Measurements from ENCODE around the gene CGB8. TPM values are rescaled to one million over a fixed set of nuclear protein-coding genes. Genes with fewer than 3 reads are reported as not detected.

The CGB8 gene
- polyA plus RNA-seq, 1 donor (not counting 4 experiments of a cell fraction or from before 2014, with no cell fraction given), result not detected

- no peak for TF ChIP-seq CTCF (optimal IDR thresholded peaks at IDR 0.05 in 1 of 3, IDR thresholded peaks at IDR 0.05 in 1 of 3, conservative IDR thresholded peaks at IDR 0.05 in 1 of 3; ENCODE audit: extremely low read depth in 1 of 3, insufficient read depth in 2 of 3, low read length in 3 of 3)
- H3K36me3 ChIP-seq (ENCODE audit: control insufficient read depth in 2 of 2, extremely low read depth in 1 of 2, insufficient read depth in 2 of 2, low read length in 2 of 2), result no peaks in the 10 kb centered on the region
- FAIRE-seq, result no peak
These were observed 21.5 kb upstream of the CGB8 start for GRCh38 chr19:49070416-49070815.

GRCh38 chr19:49069026-49069425, 20.1 kb upstream of the CGB8 start:
- no peaks in the 10 kb centered on the region for H3K36me3 ChIP-seq (ENCODE audit: control insufficient read depth in 2 of 2, extremely low read depth in 1 of 2, insufficient read depth in 2 of 2, low read length in 2 of 2)
- H3K27me3 ChIP-seq (ENCODE audit: control insufficient read depth, extremely low read depth, insufficient read depth, low read length), result peaks cover 52% of the 10 kb centered on the region
- no peaks in the 10 kb centered on the region for H4K20me1 ChIP-seq (ENCODE audit: control insufficient read depth, extremely low read depth, insufficient read depth, low read length)
- no peaks in the 10 kb centered on the region for H3K9me3 ChIP-seq (ENCODE audit: control insufficient read depth, low read depth, low read length)
- H3K4me1 ChIP-seq (ENCODE audit: control insufficient read depth, extremely low read depth, insufficient read depth, low read length), result peaks cover 9% of the 10 kb centered on the region
- TF ChIP-seq CTCF (optimal IDR thresholded peaks at IDR 0.05 in 1 of 3, IDR thresholded peaks at IDR 0.05 in 1 of 3, conservative IDR thresholded peaks at IDR 0.05 in 1 of 3; ENCODE audit: extremely low read depth in 1 of 3, insufficient read depth in 2 of 3, low read length in 3 of 3) (no peak), EZH2 (IDR thresholded peaks at IDR 0.05; ENCODE audit: low read length) (no peak)
- no peak for DNase-seq (ENCODE audit: low read depth, low spot score)
- H2AFZ ChIP-seq (ENCODE audit: control insufficient read depth, low read length), result no peak overlapping the region
- FAIRE-seq, result no peak
- H3K4me3 ChIP-seq (ENCODE audit: control insufficient read depth in 2 of 3, extremely low read depth in 1 of 3, insufficient read depth in 2 of 3, low read depth in 1 of 3, low read length in 3 of 3), result no peak overlapping the region
- H3K9ac ChIP-seq (ENCODE audit: control insufficient read depth, extremely low read depth, insufficient read depth, low read length), result no peak overlapping the region
- no peak overlapping the region for H3K27ac ChIP-seq (ENCODE audit: control insufficient read depth, insufficient read depth, low read length)
- dilution Hi-C loops (cut with MboI; ENCODE audit: extremely low pct_ligation_motif_present, low sequenced_read_pairs), result no loop called here
- H3K9me1 ChIP-seq (ENCODE audit: control insufficient read depth, extremely low read depth, insufficient read depth, low read length), result no peaks in the 10 kb centered on the region
- H3K4me2 ChIP-seq (ENCODE audit: control insufficient read depth, extremely low read depth, insufficient read depth, low read depth, low read length), result no peak overlapping the region
- H3K79me2 ChIP-seq (ENCODE audit: control insufficient read depth, insufficient read depth, low read length), result no peaks in the 10 kb centered on the region

More at GRCh38 chr19:49070416-49070815, 21.5 kb upstream of the CGB8 start:
- dilution Hi-C loops (cut with MboI; ENCODE audit: extremely low pct_ligation_motif_present, low sequenced_read_pairs), result no loop called here
- H2AFZ ChIP-seq (ENCODE audit: control insufficient read depth, low read length), result no peak overlapping the region
- peaks cover 56% of the 10 kb centered on the region for H3K27me3 ChIP-seq (ENCODE audit: control insufficient read depth, extremely low read depth, insufficient read depth, low read length)
- no peak overlapping the region for H3K4me3 ChIP-seq (ENCODE audit: control insufficient read depth in 2 of 3, extremely low read depth in 1 of 3, insufficient read depth in 2 of 3, low read depth in 1 of 3, low read length in 3 of 3)
- H3K4me1 ChIP-seq (ENCODE audit: control insufficient read depth, extremely low read depth, insufficient read depth, low read length), result peaks cover 5% of the 10 kb centered on the region
- H3K9me1 ChIP-seq (ENCODE audit: control insufficient read depth, extremely low read depth, insufficient read depth, low read length), result no peaks in the 10 kb centered on the region
- H3K4me2 ChIP-seq (ENCODE audit: control insufficient read depth, extremely low read depth, insufficient read depth, low read depth, low read length), result no peak overlapping the region
- no peaks in the 10 kb centered on the region for H4K20me1 ChIP-seq (ENCODE audit: control insufficient read depth, extremely low read depth, insufficient read depth, low read length)
- no peak overlapping the region for H3K9ac ChIP-seq (ENCODE audit: control insufficient read depth, extremely low read depth, insufficient read depth, low read length)
- H3K27ac ChIP-seq (ENCODE audit: control insufficient read depth, insufficient read depth, low read length), result no peak overlapping the region
- H3K9me3 ChIP-seq (ENCODE audit: control insufficient read depth, low read depth, low read length), result no peaks in the 10 kb centered on the region
- no peaks in the 10 kb centered on the region for H3K79me2 ChIP-seq (ENCODE audit: control insufficient read depth, insufficient read depth, low read length)
- no peak for DNase-seq (ENCODE audit: low read depth, low spot score)

Measured in keratinocyte (primary cell).